Stimulated activated CD8-positive, alpha-beta memory T cell treated with anti-CD3 and anti-CD28 coated beads, Interleukin-15, amount 100 ng/mL, for 48 hours (primary cell): Measurements from ENCODE around the gene NAA20.

Experiments used
- DNase-seq, 2 donors: peaks; one replicate each; pipeline ENCODE4 v3.0.0-alpha.2; 2020; ENCODE audit warnings: low read depth in 2 of 2

NAA20 gene, protein sequence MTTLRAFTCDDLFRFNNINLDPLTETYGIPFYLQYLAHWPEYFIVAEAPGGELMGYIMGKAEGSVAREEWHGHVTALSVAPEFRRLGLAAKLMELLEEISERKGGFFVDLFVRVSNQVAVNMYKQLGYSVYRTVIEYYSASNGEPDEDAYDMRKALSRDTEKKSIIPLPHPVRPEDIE

DNA sequence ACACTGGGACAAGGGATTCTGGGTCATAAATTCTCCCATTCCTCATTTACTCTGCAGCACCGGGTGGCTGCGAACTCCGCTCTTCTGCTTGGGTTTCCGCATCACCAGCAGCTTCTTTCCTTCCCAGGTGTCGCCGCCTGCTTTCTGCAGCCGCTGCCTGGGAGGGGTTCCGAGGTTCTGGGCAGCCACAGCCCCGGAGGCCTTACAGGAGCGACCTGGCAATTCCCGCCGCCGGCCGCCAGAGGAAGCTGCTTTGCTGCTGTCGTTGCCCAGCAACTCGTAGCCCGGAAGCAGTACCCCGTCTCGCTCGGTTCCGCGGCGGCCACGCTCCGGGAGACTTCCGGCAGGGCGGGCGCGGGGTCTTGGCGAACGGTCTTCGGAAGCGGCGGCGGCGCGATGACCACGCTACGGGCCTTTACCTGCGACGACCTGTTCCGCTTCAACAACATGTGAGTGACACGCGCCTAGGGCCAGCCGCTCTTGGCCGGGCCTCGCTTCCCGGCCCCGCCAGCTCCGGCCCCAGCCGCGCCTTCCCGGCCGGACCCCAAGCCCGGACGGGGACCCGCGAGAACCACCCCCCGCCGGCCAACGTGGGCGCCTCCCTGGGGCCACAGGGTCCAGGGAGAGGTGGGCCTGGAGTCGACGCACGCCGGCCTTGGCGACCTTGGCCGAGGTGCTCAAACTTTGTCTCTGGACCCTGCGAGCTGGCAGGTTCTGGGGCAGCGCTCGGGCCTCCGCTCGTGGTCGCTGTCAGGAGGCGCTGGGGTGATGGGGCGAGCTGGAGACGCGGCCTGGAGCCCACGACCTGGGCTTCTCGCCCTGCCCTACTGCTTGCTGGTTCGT, at the start of gene NAA20:
NAA20 (plus strand) TSS at position 362 of the 843 bp plus-strand sequence; CDS start at position 397, 35 bp downstream.
- peak; percentile 90 for DNase-seq

DNA sequence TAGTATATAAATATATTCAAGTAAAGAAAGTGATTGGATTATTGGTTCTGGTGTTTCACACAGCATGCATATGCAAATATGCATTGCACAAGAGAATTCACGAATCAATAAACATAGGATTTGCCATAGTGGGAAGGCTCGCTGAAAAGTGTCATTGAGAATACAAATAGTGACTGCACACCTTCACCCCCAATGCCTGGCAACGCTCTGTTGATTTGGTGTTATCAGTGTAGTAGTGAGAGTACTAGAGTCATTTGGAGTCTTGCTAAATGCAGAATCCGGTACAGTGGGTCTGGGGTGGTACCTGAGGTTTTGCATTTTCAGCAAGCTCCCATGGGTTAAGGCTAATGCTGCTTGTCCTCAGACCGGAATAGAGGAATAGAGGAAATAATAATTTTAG, 49.7 kb upstream of the NAA20 start:
- no peak for DNase-seq

DNA sequence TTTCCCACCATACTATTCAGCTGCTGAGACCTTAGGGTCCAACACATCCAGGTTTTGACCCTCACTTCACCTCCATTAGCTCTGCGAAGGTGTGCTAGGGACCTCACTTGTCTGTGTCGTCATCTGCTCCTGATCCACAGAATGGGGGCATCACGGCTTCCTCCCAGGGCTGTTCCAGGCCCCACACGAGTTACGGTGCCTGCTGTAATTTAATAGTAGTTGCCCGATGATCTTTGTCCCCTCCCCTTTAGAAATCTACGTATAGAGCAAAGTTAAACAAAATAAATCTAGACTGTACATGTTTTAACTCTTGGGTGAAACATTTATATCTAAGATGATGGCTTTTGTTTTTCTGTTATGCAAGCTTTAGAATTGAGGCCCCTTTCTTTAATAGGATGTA, 49.1 kb upstream of the NAA20 start:
- no peak for DNase-seq

DNA sequence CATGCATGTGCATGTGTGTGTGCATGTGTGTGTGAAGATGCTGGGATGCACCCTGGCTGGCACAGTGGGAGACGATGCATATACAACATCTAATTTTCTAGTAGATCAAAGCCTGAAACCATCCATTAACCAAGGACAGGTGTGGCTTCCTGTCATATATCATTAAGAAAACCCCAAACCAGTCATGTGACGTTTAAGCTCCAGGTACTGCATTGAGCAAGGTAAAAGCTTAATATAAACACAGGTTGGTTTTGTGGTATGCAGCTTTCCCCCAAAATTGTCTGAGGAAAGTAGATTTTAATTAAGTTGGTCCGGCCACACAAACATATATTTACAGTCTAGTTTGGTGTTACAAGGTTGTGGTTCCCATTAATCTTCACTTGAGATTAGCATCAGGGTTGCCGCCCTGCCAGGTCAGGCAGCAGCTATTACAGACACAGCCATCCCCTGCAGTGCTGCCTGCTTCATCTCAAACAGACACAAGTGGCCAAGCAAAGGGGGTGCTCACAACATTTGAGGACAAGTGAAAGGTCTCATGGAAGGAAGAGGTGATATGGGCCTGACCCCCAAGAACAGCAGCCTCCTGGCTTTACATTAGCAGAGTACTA, 48.6 kb upstream of the NAA20 start:
- no peak for DNase-seq

DNA sequence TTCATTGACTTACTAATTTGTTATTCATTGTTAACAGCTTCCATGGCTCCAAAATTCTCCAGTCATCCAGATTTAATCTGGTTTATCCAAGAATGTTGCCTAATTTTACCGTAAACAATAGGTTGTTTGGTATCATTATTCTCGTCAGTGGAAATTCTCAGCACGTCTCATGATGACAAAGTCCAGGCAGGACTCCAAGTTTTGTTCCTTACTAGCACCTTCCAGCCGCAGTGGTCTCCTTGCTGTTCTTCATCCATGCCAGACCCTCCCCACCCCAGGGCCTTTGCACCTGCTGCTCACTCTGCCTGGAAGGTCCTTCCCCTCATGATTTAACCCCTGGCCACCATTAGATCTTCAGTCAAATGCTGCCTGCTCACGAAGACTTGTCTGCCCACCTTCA, 48.1 kb upstream of the NAA20 start:
- DNase-seq: no peak

DNA sequence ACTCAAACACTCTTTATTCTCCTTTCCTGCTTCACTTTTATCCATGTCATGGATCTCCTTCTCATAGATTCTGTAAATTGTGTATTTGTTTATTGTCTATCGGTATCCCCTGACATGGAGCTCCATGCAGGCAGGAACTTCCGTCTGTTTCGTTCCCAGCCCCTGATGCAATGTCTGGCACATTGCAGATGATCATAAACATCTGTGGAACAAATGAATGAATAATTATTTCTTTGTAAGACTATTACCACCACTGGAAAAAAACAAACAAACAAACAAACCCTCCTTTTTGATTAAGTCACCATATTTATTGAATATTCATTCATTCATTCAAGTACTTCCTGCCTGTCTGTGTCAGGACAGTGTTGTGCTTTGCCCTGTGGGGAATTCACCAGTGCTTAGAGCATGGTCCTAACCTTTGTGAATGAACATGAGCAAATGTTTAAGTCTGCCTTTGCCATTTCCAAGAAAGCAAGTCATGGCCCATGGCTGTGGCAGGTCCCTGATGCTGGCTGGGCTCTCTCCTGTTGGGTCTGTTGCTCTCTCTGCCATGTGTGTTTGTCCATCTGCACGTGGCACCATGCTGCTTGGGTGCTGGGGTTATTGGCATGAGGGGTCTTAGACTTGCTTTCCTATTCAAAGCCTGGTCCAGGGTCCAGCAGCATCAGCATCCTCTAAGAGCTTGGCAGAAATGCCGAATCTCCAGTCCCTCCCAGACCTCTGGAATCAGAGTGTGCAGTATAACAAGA, 47.5 kb upstream of the NAA20 start:
- DNase-seq: no peak

DNA sequence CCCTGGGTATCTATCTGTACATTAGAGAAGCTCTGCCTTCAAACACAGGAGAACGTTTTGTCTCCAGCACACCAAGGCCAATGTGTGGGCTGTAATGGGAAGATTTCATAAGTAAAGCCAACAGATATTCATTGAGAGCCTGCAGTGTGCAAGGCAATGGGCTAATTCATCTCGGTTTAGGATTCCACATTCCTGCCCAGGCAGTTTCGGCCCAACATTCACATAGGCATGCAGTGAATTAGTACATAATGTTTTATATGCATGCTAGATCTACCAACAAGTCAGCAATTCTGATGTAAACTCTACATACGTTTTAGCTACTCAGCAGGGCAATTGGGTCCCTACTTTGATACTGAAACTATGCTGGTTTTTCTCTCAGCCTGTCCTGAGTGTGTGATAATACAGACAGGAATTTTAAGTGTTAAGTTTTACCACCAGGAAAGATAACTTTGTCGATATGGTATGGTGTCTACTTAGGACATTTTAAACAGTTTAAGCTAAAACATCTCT, 46.9 kb upstream of the NAA20 start:
- no peak for DNase-seq

DNA sequence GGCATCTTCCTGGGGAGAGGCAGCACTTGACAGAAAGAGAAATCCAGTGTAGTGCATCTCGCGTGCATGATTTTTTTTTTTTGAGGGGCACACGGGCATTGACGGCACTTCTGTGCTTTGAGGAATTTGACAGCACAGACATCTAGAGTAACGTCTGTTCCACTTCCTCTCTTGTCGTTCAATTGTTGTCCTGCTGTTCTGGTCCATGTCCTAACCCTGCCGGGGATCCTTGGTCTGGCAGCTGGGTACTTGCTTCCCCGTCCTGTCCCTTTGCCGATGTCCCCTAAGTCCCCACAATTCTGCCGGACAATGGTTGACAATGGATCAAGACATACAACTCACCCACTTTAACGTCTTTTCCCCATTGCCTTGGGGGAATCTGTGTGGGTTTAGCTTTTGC, 46.0 kb upstream of the NAA20 start:
- DNase-seq: no peak

DNA sequence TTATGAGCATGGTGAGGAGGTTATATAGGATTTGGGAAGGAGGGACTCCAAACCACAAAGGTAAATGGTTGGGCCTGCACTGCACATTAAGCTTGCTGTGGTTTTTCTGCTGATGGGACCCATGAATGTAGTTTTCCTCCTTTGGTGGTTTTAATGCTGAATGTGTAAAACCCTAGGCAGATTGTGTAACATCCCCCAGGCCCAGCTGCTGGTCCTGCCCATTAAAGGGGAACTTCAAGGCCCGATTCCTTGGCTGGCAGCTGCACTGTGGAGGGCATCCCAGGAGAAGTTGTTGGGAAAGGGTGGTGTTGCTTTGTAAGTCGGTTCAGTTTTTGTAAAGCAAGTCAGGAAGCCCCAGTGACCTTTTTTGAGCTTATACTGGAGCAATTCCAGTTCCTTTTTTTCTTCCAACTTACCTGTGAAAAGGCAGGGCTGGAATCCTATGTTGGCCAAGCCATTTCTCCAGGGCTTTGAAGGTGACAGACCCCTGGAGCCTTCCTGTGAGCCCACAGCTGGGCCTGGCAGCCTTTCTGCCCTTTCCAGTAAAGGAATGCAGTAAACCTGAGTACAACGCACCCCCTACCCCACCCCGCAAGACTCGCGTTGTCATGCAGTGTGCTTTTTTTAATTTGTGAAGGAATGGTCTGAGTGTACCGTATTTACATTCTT, 43.1 kb upstream of the NAA20 start:
- no peak for DNase-seq

DNA sequence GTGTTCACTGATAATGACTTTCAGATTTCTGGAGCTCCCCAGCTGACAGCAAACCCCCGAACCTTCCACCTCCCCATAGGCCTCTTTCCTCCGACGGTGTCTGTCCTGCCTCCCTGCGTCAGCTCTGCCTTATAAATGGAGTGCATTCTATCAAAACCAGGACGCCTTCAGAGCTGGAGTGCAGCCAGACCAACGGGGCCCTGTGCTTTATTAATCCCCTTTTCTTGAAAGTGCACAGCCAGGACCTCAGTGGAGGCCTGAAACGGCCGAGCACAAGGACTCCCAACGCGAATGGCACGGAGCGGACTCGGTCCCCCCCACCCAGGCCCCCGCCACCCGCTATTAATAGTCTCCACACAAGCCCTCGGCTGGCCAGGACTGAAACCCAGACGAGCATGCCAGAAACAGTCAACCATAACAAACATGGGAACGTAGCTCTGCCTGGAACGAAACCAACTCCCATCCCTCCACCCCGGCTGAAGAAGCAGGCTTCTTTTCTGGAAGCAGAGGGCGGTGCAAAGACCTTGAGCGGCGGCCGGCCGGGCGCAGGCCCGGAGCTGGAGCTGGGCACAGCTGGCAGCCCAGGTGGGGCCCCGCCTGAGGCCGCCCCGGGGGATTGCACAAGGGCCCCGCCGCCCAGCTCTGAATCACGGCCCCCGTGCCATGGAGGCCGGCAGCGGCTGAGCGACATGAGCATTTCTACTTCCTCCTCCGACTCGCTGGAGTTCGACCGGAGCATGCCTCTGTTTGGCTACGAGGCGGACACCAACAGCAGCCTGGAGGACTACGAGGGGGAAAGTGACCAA, 42.3 kb upstream of the NAA20 start:
- no peak for DNase-seq

DNA sequence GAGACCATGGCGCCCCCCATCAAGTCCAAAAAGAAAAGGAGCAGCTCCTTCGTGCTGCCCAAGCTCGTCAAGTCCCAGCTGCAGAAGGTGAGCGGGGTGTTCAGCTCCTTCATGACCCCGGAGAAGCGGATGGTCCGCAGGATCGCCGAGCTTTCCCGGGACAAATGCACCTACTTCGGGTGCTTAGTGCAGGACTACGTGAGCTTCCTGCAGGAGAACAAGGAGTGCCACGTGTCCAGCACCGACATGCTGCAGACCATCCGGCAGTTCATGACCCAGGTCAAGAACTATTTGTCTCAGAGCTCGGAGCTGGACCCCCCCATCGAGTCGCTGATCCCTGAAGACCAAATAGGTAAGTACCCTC, 41.7 kb upstream of the NAA20 start:
- no peak for DNase-seq

DNA sequence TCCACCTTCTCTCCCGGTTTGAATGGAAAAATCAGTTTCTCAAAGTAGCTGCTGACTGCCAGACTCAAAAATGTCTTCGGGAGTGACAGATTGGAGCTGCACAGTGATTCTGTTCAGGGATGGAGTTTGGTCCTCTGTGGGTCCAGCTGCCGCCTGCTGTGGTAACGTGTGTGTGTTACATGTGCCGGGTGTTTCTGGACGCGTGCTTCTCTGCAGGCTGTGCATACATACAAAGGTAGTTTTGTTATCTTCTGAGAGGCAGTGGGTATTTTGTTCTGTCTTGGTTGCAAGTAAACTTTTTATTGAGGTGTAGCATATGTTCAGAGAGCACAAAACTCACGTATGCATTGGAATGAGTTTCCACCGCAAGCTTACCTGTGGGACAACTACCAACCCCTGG, 41.3 kb upstream of the NAA20 start:
- no peak for DNase-seq

DNA sequence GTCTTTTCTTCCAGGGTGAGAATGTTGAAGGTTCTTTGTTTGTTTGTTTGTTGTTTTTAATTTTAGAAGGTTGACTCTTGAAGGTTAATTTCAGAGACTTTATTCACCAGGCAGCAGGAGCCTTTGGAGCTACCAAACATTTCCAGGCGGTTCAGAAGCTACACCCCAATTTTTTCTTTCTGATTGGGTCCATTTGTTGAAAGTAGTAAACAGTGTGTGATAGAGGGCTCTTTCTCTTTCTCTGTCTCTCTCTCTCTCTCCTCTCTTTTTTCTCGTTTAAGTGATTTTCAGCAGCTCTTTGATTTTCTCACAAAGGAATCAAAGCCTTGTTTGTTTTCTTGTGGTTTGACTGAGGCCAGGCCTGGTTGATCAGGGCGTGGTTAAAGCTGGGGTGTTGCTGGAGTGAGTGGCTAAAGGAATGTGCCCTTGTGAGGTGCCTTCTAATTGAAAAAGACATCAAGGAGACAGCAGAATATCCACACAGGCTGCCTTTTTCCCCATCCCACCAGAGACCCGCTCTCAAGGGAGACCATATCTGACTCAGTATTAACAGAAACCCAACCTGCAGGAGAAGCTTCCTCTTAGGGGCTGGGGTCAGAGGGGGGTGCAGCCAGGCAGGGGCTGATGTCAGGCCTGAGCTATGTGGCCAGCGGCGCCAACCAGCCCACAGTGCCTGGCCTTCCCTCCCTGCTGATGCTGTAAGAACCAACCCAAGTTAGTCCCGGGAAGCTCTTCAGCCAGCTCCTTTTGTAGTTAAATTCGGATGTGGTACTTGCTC, 40.4 kb upstream of the NAA20 start:
- no peak for DNase-seq

DNA sequence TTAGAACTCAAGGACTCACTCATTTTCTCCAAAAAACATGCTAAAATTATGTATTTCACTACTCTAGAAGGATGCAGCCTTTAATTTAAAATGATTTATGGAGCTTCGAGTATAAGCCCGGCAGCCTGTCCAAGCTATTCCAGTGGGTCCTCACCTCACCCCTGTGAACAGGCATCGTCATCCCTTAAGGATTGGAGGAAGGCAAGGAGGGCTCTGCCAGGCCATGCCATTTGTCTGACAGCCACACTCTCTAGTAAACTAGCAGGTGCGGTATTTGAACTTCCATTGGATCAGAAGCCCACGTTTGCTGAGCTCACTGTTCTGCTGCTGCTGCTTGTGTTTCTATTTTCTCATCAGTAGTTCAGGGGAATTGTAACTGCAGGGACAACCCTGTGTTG, 39.8 kb upstream of the NAA20 start:
- no peak for DNase-seq

DNA sequence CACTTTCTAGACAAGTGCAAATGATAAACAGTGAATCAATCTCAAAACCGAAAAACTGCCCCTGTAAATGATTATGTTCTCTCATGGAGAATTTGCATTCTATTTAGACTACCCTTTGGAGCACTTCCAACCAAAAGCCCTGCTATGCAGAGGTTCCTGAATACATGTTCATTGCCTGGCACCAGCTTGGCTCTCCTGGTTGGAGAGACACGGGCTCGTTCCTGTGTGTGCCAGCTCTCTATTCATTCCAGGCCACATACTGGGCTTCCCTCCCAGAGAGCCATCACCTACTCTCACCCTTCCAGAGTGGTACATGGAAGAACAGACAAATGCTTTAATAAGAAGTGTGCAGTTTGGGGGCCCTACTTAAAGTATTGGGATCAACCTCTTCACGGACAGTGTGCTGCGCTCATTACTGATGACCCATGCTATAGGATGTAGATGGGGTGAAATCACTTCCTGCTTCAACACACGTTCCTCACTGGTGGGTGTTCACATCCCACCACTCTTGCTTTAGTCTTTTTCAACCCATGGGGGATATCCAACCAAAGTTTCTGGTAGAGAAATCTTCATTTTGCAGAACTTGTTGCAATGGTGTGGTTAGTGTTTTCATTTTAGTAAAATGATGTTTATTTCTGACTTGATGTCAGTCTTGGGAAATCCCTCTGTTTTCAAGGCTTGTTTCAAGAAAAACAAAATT, 38.5 kb upstream of the NAA20 start:
- DNase-seq: no peak

DNA sequence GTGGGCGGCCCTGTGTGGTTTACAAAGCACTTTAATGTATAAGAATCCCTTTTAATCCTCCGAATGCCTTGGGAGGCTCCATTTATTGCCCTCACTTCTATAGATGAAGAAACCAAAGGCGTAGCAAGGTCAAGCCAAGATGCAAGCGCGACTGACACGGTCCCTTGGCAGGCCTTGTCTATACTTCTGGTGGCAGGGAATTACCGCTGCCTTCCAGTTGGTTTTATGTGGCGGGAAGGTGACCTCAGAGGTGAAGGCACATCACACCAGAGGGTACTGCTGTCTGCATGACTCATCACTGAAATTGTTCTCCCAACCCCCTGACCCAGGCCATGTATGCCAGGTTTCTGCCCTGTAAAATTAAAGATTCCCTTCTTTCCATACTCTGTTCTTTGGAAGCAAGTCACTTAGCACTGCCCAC, 36.1 kb upstream of the NAA20 start:
- DNase-seq: no peak

DNA sequence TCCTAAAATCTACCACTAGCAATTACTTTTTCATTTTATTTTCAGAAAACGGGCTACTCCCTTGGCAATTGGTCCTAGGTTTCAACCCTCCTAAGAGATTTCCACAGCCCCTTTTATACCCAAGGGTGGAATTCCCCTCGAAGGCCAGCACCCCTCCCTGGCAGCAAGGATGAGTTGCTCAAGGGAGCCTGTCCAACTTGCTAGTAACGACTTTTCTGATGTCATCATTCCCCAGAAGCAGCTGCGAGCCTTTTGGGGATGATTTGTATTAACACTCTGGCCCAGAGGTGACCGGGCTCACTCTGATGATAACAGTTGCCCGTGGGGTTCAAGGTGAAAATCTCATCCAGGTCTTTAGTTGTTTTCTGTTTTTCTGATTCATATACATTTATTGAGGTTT, 30.7 kb upstream of the NAA20 start:
- no peak for DNase-seq

DNA sequence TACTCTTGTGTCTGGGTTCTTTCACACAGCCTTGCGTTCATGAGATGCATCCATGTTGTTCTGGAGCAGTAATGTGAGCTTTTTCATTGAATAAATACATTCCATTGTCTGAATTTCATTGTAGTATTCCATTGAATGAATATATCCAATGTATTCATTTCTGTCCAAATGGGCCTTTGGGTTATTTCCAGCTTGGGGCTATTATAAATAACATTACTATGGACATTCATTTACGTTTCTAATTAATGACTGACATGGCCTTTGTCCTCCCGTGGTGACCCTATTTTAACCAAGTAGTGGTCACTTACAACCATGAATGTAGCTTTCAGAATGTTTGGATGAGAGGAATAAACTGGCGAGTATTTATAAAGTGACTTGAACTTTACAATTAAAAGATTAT, 30.1 kb upstream of the NAA20 start:
- DNase-seq: no peak

DNA sequence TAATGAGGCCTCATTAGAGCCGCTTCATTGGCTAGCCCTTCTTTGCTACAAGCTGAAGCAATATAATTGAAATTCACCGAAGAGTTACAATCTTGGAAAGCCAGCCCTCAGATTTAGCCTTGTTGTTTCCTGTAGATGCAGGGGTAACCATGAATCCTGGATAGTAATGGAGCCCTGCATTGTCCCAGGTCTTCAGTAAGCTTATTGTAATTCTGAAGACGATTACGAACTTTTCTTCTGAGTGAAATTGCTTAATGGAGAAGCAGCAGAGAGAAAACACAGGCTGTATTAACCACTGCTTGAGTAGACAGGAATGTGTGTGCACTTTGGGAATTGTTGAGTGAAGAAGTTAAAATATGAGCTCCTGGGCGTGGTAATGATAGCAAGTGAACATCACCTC, 26.3 kb upstream of the NAA20 start:
- no peak for DNase-seq
